Lower lobe of right lung (tissue), 2 donors: ENCODE results near the gene TMEM54. TPM values are rescaled to one million over a fixed set of nuclear protein-coding genes. Genes with fewer than 3 reads are reported as not detected.

Source experiments
- ATAC-seq, 2 donors: fragments of 200-7000 bp; cut with Tn5 transposase; one replicate each; pipeline ENCODE4 v1.9.1; 2020 to 2022; ENCODE audit warnings: mild to moderate bottlenecking in 2 of 2, moderate library complexity in 2 of 2
- DNase-seq: peaks from one replicate; pipeline ENCODE4 v3.0.0-alpha.2; 2020
- H3K27ac ChIP-seq: fragments of 200-600 bp; one replicate; pipeline ENCODE4 v1.8.0; 2022
- H3K27me3 ChIP-seq: fragments of 200-600 bp; one replicate; pipeline ENCODE4 v1.8.0; 2022; ENCODE audit warnings: low read depth
- H3K36me3 ChIP-seq: fragments of 200-600 bp; one replicate; pipeline ENCODE4 v1.8.0; 2022; ENCODE audit warnings: mild to moderate bottlenecking
- H3K4me1 ChIP-seq: fragments of 200-600 bp; one replicate; pipeline ENCODE4 v1.8.0; 2022
- H3K4me3 ChIP-seq: fragments of 200-600 bp; one replicate; pipeline ENCODE4 v1.8.0; 2022; ENCODE audit warnings: mild to moderate bottlenecking
- H3K9me3 ChIP-seq: fragments of 200-600 bp; one replicate; pipeline ENCODE4 v1.8.0; 2022
- intact Hi-C: fragments of 100-400 bp; cut with DNase I; formaldehyde crosslinking; loops from one replicate; pipeline ENCODE4 v1.11.0; 2022
- total RNA-seq: library from RNA; stranded (reverse); fragmentation: NEBNext Ultra II Directional; extraction: Animal tissue kit (Norgen Biotek cat#: 25700); gene quantifications from one replicate; pipeline ENCODE4 v1.2.1, GENCODE V29; 2021
- TF ChIP-seq, protein P1 (sequence below): fragments of 200-600 bp; IDR thresholded peaks from one replicate; pipeline ENCODE4 v1.8.0; 2022; ENCODE audit warnings: antibody characterized with exemption, mild to moderate bottlenecking
- donor health status: DM: no; HTN: yes; CAD: no; lungs with severe emphysema.

Gene TMEM54
- total RNA-seq, 1 donor from 2014 or later, result 44.0 TPM

DNA sequence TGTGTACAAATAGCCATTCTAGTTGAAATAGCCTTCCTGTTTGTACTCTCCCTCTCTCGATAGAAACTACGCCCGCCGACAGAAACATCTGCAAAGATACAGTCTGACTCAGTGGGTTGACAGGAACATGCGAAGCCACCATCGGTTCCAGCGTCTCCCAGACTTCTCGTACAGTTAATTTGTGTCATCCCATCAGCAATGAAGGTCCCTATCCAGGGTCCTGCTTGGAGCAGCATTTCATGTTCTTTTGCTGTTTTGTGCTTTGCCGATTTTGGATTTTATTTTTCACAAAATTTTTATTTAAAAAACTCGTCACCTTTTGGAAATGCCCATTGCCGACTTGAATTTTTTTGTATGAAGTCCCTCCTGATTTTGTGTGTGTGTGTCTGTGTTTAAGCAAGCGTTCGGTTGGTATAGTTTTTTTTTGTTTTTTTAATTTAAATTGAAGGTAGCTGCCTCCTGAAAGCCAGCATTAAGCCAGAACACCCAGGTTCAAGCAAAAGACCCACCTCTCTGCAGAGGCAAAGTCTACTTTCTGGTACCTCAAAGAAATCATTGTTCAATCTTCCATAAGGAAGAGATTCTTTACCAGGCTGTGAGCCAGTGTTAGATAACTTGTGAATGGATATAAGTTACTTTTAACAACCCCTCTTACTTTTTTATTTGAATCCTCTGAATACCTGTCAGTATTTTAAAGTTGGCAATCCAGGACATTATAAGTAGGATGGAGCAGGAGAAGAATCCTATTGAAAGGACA lies 45.1 kb downstream of the TMEM54 start:
- Histone ChIP-seq H3K27me3 (no peaks in the 10 kb centered on the region), H3K36me3 (peaks cover 78% of the 10 kb centered on the region), H3K4me3 (no peak overlapping the region), H3K27ac (no peak overlapping the region), H3K9me3 (no peaks in the 10 kb centered on the region), H3K4me1 (no peaks in the 10 kb centered on the region)
- ATAC-seq (no peak), DNase-seq (no peak)
- intact Hi-C loops, result no loop called here
- TF ChIP-seq, protein P1, sequence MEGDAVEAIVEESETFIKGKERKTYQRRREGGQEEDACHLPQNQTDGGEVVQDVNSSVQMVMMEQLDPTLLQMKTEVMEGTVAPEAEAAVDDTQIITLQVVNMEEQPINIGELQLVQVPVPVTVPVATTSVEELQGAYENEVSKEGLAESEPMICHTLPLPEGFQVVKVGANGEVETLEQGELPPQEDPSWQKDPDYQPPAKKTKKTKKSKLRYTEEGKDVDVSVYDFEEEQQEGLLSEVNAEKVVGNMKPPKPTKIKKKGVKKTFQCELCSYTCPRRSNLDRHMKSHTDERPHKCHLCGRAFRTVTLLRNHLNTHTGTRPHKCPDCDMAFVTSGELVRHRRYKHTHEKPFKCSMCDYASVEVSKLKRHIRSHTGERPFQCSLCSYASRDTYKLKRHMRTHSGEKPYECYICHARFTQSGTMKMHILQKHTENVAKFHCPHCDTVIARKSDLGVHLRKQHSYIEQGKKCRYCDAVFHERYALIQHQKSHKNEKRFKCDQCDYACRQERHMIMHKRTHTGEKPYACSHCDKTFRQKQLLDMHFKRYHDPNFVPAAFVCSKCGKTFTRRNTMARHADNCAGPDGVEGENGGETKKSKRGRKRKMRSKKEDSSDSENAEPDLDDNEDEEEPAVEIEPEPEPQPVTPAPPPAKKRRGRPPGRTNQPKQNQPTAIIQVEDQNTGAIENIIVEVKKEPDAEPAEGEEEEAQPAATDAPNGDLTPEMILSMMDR, result no peak

GRCh38 chr1:32848354-32849063 lies 52.7 kb downstream of the TMEM54 start:
- peaks cover 59% of the 10 kb centered on the region for H3K36me3 ChIP-seq
- ATAC-seq (no peak), DNase-seq (no peak)
- no peaks in the 10 kb centered on the region for H3K27me3 ChIP-seq
- no peak overlapping the region for H3K27ac ChIP-seq
- TF ChIP-seq, protein P1, result no peak
- no peak overlapping the region for H3K4me3 ChIP-seq
- H3K9me3 ChIP-seq, result peaks cover 6% of the 10 kb centered on the region
- H3K4me1 ChIP-seq, result no peaks in the 10 kb centered on the region
- intact Hi-C loops, result no loop called here

Other genes with a start within 250 kb of the TMEM54 start
- gene SYNC, start 198.6 kb downstream of the TMEM54 start, total RNA-seq, result 14.5 TPM
- 96.7 TPM for gene YARS1, start 84.0 kb downstream of the TMEM54 start, total RNA-seq
- gene S100PBP, start 83.7 kb downstream of the TMEM54 start, total RNA-seq, result 37.5 TPM
- 0.65 TPM for gene FNDC5, start 30.5 kb downstream of the TMEM54 start, total RNA-seq
- not detected for gene HPCA, start 14.9 kb downstream of the TMEM54 start, total RNA-seq
- gene RNF19B, start 63.4 kb upstream of the TMEM54 start, total RNA-seq, result 27.9 TPM
- 103 TPM for gene AK2, start 135.5 kb upstream of the TMEM54 start, total RNA-seq
- gene AZIN2, start 179.8 kb upstream of the TMEM54 start, total RNA-seq, result 2.4 TPM